ENCODE measurements around the gene RNLS.
"Not testable (repeated sequence)": the region's sequence is repeated elsewhere in the genome, so short reads cannot be mapped to it uniquely, and the experiment has no call there.

Gene RNLS

DNA sequence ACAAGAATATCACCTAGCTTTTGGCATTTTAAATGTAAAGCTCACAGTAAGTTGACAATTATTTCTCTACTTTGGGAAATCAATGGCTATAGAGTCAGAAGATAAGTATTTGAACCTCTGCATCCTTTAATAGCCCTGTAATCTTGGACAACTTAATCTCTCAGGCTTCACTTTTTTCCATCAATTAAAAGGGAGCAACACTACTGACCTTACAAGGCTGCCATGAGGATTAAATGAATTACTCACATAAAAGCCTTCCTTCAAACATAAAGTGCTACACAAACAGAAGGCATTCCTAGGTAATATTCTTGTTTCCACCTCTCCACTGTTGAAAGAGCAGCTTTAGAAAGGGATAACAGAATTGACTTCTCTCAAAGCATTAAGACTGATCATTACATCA is 266.0 kb downstream of the RNLS start:
- DNase-seq (ENCODE audit: low spot score in 2 of 2), result no peak
- no peak for ATAC-seq
- no peak overlapping the region for H3K4me3 Mint-ChIP-seq
- H3K27ac Mint-ChIP-seq, result no peak overlapping the region
- H3K36me3 Mint-ChIP-seq, result no peaks in the 10 kb centered on the region
- H3K4me1 Mint-ChIP-seq, result no peaks in the 10 kb centered on the region
- peaks cover 8% of the 10 kb centered on the region for H3K9me3 Mint-ChIP-seq

DNA sequence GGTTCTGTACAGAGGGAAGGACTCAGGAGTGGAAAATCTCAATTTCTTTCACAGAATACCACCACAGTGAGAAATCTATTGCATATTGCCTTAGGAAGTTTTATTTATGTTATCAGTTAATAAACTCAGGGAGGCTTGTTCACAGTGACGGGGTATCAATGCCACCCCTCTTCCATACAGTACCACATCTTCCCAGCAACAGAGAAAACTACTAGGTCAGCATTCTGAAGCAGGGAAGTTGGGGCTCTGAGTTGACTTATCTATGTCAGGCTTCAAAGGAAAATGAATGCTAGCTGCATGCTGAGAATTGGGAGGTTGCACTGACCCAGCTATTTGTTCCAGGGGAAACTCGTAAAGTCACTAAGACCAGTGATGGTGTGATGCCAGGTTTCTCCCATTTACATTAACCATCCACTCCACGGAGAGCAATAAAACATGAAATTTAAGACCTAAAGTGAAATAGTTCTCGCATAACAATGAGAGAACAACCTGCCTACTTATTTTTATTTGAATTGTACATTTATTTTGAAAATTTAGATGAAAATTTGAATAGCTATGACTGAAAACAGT is 266.7 kb downstream of the RNLS start:
- Mint-ChIP-seq H3K9me3 (peaks cover 8% of the 10 kb centered on the region), H3K4me1 (no peaks in the 10 kb centered on the region), H3K4me3 (no peak overlapping the region), H3K27ac (no peak overlapping the region), H3K36me3 (no peaks in the 10 kb centered on the region)
- DNase-seq (ENCODE audit: low spot score in 2 of 2) (no peak), ATAC-seq (no peak)

DNA sequence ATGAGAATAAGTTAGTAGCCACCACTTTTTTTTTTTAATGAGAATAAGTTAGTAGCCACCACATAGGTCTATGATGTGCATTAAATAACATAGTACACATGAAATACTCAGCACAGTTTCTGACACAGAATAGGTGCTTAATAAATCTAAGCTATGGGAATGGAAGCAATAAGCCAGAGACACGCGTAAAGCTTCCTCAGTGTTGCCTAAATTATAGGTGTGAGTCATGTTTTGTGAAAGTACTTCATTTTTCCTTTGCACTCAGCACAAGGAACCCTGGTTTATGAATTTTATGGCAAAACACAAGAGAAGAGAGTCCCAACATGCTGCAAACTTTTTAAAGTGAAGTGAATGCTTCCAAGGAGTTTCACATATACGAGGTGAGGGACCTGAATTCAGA is 267.4 kb downstream of the RNLS start:
- Mint-ChIP-seq H3K4me1 (no peaks in the 10 kb centered on the region), H3K36me3 (no peaks in the 10 kb centered on the region), H3K4me3 (no peak overlapping the region), H3K27ac (no peak overlapping the region), H3K9me3 (peaks cover 5% of the 10 kb centered on the region)
- DNase-seq (ENCODE audit: low spot score in 2 of 2) (no peak), ATAC-seq (no peak)

DNA sequence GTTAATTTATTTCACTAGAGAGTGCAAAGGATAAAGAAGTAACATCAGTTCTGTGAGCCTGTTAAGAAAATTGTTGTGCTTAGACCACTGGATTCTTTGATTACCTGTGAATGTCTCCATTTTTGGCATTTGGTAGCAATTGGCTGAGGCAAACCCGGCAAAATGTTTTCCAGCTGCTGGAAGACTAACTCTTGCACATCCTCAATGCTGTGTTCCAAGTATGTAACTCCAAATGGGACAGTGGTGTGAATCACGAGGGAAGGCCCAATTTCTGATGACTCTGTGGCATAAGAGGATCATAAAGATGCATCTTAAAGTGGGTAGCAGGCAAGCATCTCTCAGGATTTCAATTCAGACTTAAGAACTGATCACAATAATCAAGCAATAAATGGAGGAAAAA is 268.8 kb downstream of the RNLS start:
- Mint-ChIP-seq H3K4me3 (no peak overlapping the region), H3K36me3 (no peaks in the 10 kb centered on the region), H3K27ac (no peak overlapping the region), H3K4me1 (no peaks in the 10 kb centered on the region), H3K9me3 (peaks cover 5% of the 10 kb centered on the region)
- no peak for DNase-seq (ENCODE audit: low spot score in 2 of 2)
- no peak for ATAC-seq

DNA sequence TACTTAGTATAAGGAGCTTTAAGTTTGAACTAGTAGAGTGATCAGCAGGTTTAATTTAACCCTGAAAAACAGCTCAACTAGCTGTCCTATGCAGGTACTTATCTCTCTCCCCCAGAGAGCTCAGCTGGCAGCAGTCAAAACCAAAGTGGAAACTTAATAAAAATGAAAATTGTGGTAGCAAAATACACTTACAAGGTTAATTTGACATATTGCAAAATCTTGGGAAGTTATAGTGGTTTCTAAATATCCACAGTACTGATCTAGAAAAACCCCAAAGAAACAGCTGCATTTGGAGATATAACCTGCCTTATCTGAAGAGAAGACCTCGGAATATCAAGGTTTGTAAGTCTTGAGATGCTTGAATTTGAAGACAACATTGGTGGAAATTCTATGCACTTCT is 269.2 kb downstream of the RNLS start:
- no peak for ATAC-seq
- H3K9me3 Mint-ChIP-seq, result peaks cover 1% of the 10 kb centered on the region
- H3K4me1 Mint-ChIP-seq, result no peaks in the 10 kb centered on the region
- no peaks in the 10 kb centered on the region for H3K36me3 Mint-ChIP-seq
- H3K27ac Mint-ChIP-seq, result no peak overlapping the region
- no peak overlapping the region for H3K4me3 Mint-ChIP-seq
- no peak for DNase-seq (ENCODE audit: low spot score in 2 of 2)

DNA sequence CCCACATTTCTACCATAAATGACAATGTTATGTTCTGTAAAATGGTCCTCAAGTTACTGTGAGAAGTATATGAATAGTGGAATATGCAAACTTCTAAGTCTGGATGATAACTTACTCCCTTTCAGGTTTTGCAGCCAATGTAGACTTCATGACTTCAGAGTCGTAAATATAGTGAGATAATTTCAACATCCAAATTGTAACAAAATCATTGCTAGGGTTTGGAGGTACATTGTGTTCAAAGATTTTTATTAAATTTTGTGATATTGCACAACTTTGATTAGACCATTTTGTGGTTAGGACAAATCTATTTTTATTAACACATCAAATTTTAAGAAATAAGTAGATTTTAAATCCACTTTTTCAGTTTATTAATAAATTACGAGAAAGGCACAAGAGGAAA is 270.3 kb downstream of the RNLS start:
- no peak overlapping the region for H3K27ac Mint-ChIP-seq
- ATAC-seq (no peak), DNase-seq (ENCODE audit: low spot score in 2 of 2) (no peak)
- H3K36me3 Mint-ChIP-seq, result no peaks in the 10 kb centered on the region
- no peak overlapping the region for H3K4me3 Mint-ChIP-seq
- no peaks in the 10 kb centered on the region for H3K9me3 Mint-ChIP-seq
- H3K4me1 Mint-ChIP-seq, result no peaks in the 10 kb centered on the region

DNA sequence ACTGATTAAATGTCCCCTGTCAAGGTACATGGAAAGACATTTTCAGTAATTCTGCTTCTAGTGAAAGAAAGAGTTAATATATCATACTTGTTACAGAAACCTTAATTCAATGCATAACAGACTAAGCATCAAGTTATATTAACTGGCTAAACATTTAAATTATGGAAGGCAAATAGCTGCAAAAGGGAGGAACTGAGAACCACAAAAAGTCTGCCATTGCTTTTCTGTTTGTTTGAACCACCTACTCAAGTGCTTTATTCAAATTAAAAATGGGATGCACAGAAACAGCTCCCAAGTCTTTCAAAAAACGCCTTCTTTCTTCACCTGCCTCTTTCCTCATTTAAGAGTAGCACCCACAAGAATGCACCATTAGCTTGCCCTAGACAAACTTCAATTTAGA is 271.9 kb downstream of the RNLS start:
- Mint-ChIP-seq H3K4me3 (no peak overlapping the region), H3K4me1 (no peaks in the 10 kb centered on the region), H3K9me3 (no peaks in the 10 kb centered on the region), H3K36me3 (no peaks in the 10 kb centered on the region), H3K27ac (no peak overlapping the region)
- no peak for ATAC-seq
- DNase-seq (ENCODE audit: low spot score in 2 of 2), result no peak

DNA sequence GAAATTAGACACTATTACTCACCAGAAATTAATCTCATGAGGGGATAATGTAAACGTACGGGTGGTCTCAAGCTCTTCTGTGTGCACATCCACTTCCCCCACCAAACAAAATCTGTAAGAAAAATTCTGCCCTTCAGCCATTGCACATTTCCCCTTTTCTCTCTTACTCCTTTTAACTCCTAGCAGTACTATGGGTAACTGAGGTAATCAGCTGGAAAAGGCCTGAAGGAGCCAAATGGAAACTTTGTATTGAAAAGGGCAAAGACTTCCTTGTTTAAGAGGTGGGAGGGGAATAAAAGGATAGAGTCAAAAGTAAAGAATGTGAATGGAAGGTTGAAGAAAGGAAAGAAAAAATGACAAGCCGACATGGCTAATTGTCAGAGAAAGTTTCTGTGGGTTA is 273.8 kb downstream of the RNLS start:
- H3K27ac Mint-ChIP-seq, result no peak overlapping the region
- DNase-seq (ENCODE audit: low spot score in 2 of 2) (no peak), ATAC-seq (no peak)
- no peak overlapping the region for H3K4me3 Mint-ChIP-seq
- no peaks in the 10 kb centered on the region for H3K36me3 Mint-ChIP-seq
- no peaks in the 10 kb centered on the region for H3K9me3 Mint-ChIP-seq
- H3K4me1 Mint-ChIP-seq, result no peaks in the 10 kb centered on the region

DNA sequence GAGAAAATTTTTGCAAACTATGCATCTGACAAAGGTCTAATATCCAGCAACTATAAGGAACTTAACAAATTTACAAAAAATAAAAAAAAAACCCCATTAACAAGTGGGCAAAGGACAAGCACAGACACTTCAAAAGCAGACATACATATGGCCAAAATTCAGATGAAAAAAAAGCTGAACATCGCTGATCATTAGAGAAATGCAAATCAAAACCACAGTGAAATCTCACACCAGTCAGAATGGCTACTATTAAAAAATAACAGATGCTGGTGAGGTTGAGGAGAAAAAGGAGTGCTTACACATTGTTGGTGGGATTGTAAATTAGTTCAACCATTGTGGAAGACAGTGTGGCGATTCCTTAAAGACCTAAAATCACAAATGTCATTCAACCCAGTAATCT is 274.8 kb downstream of the RNLS start:
- H3K4me1 Mint-ChIP-seq; ATAC-seq; H3K9me3 Mint-ChIP-seq; DNase-seq (ENCODE audit: low spot score in 2 of 2); H3K36me3 Mint-ChIP-seq; H3K27ac Mint-ChIP-seq; H3K4me3 Mint-ChIP-seq: not testable (repeated sequence)

DNA sequence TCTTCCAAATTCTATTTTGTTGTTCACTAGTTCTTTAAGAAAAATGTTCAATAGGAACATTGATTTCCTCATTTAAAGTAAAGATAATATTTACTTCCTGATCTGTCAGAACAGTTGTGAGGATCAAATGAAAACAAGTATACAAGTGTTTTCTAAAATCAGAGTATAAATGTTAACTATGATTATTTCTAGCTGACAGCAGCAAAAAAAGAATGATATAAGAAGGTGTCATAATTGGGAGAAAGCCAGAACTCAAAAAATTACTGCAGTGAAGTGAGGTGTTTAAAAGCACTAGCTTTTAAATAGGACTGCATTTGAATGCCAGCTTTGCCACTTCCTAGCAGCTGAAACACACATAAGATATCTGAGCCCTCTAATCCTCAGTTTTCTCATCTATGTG is 283.3 kb downstream of the RNLS start:
- no peak for ATAC-seq
- no peak overlapping the region for H3K27ac Mint-ChIP-seq

DNA sequence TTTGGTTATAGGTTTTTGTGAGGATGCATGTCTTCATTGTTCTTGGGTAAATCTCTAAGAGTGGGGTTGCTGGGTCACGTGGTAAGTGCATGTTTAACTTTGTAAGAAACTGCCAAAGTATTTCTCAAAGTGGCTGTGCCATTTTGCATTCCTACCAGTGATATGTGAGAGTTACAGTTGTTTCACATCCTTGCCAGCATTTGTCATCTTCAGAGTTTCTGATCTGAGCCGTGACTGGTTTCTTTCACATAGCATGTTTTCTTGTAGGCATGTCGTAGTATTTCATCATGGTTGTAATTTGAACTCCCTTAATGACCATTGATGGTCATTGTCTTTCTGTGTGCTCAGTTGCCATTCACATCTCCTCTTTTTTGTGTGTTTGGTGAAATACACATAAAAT is 286.0 kb downstream of the RNLS start:
- Mint-ChIP-seq H3K9me3 (no peaks in the 10 kb centered on the region), H3K27ac (no peak overlapping the region), H3K36me3 (no peaks in the 10 kb centered on the region), H3K4me1 (no peaks in the 10 kb centered on the region), H3K4me3 (no peak overlapping the region)
- DNase-seq (ENCODE audit: low spot score in 2 of 2) (no peak), ATAC-seq (no peak)

More for the DNA sequence above, 283.3 kb downstream of the RNLS start:
- Mint-ChIP-seq H3K36me3 (no peaks in the 10 kb centered on the region), H3K4me3 (no peak overlapping the region), H3K4me1 (no peaks in the 10 kb centered on the region), H3K9me3 (no peaks in the 10 kb centered on the region)
- DNase-seq (ENCODE audit: low spot score in 2 of 2), result no peak

DNA sequence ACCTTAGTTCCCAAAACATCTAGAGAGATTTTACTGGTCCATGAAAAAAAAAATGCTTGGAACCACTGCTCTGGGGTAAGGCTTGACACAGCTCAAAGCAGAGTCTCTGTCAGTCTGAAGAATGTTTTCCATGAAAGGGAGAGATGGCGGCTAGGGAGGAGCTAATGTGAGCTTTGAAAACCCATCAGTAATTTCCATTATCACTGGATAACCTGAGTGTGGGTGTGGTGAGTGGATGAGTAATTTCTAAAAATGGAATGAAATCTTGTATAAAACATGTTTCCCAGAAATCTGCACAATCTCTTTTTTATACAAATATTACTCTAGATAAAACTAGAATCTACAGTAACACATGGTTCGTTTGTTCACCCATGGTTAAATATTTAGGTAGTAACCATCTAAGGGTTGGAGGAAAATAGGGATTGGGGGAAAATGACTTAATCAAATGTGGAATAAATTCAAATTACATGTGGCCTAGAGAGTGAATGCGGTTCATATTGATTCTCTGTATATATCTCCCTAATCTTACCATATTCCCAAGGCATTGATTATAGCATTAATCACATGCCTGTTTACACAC is 289.4 kb downstream of the RNLS start:
- Mint-ChIP-seq H3K36me3 (no peaks in the 10 kb centered on the region), H3K9me3 (no peaks in the 10 kb centered on the region), H3K4me1 (peaks cover 6% of the 10 kb centered on the region), H3K4me3 (no peak overlapping the region), H3K27ac (no peak overlapping the region)
- DNase-seq (ENCODE audit: low spot score in 2 of 2), result no peak
- no peak for ATAC-seq

DNA sequence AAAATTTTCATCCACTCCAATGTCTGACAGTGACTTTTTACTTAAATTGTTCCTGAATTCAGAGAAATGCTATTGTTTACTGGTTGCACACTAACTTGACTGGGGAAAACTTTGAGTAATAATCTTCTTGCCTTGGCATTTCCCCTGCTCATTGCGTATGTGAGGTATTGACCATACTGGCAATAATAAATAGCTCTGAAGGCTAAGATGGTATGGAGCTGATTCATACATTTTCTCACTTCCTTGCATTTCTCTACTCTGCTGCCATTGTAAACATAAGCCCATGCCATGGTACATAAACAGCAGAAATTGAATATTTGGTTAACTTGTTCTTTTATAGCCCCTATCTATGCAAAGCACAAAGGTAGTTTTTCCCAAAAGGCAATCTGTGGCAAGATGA is 290.0 kb downstream of the RNLS start:
- H3K4me1 Mint-ChIP-seq, result peaks cover 6% of the 10 kb centered on the region
- DNase-seq (ENCODE audit: low spot score in 2 of 2), result no peak
- no peaks in the 10 kb centered on the region for H3K36me3 Mint-ChIP-seq
- no peak overlapping the region for H3K27ac Mint-ChIP-seq
- H3K9me3 Mint-ChIP-seq, result no peaks in the 10 kb centered on the region
- peak; percentile 66 for ATAC-seq
- no peak overlapping the region for H3K4me3 Mint-ChIP-seq

DNA sequence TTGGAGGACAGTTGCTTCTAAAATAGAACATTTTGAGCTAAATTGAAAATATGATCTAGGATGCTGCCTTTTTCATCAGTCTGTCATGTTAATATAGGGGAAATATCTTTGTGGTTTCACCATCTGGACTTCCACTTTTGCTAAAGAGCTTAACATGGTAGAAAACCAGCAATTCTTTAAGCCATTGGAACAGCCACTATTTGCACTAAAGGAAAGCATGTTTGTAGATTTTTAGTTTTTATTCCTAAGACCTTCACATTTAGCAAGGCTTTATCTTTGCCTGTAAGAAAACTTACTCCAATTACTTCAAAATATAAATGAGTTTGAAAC is 291.0 kb downstream of the RNLS start:
- Mint-ChIP-seq H3K4me3 (no peak overlapping the region), H3K4me1 (peaks cover 6% of the 10 kb centered on the region), H3K36me3 (no peaks in the 10 kb centered on the region), H3K27ac (no peak overlapping the region), H3K9me3 (no peaks in the 10 kb centered on the region)
- DNase-seq (ENCODE audit: low spot score in 2 of 2) (no peak), ATAC-seq (no peak)

DNA sequence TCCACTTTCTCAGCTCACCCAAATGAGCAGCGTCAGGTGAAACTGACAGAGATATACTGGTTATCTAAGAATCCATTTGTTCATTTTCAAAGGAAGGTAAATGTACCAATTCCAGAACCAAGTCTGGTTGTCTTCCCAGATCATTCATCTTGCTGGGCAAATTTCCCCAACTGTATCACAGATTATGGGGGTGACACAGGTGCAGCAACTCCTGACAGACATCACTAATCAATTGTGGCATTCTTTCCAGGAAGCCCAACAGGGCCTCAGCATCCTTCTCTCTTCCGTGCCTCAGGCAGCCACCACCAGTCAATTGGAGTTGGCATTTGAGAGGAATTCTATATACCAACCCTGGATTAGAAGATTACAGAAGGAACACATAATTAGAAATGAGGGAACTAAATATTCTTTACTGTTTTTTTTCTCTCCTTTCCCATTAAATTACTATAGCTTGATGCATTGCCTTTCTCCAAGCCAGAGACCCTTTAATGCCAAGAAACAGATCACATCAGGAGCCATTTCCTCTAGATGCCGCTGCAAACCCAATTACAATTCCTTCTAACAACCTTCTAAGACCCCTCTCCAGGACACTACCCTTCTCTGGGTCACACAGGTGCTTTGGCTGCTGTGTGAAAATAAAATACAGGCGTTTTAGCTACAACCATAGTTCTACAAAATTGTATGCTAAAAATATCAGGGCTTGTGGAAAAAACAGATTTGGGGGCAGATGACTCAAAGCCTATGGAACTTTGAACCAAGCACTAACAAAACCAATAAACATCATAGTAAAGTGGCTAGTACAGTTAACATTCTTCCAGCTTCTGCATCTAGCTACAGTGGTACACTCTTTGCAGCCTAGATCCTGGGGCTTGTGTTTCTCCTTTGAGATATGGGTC is 291.6 kb downstream of the RNLS start:
- Mint-ChIP-seq H3K4me1 (peaks cover 6% of the 10 kb centered on the region), H3K36me3 (no peaks in the 10 kb centered on the region), H3K27ac (no peak overlapping the region), H3K9me3 (no peaks in the 10 kb centered on the region), H3K4me3 (no peak overlapping the region)
- ATAC-seq (no peak), DNase-seq (ENCODE audit: low spot score in 2 of 2) (no peak)

DNA sequence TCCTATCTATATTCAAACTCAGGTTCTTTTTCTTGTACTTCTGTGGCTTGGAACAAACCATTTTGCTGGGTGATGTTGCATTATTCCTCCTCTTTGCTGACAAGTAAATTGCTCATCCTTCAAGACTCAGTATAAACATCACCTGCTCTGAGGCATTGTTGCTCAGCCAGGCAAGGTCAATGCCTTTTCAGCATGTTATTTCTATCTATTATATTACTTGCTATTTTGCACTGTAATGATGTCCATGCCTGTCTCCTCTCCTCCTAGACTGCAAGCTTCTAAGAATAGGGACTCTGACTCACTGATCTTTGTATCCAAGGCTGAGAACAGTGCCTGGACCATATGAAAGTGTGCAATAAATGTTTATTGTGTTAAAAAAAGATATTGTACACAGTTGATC is 293.8 kb downstream of the RNLS start:
- H3K4me3 Mint-ChIP-seq, result no peak overlapping the region
- ATAC-seq (peak; percentile 50), DNase-seq (ENCODE audit: low spot score in 2 of 2) (no peak)
- no peaks in the 10 kb centered on the region for H3K36me3 Mint-ChIP-seq
- no peaks in the 10 kb centered on the region for H3K9me3 Mint-ChIP-seq
- peaks cover 6% of the 10 kb centered on the region for H3K4me1 Mint-ChIP-seq
- no peak overlapping the region for H3K27ac Mint-ChIP-seq

Data from stimulated activated effector memory CD8-positive, alpha-beta T cell treated with anti-CD3 and anti-CD28 coated beads, Interleukin-12 subunit alpha, Interleukin-12 subunit beta, amount 100 ng/mL, for 72 hours (primary cell).